Stimulated activated CD4-positive, alpha-beta T cell treated with anti-CD3 and anti-CD28 coated beads, TNF-alpha, amount 100 ng/mL, for 1 hour (primary cell): ENCODE data around the gene SOWAHA.

Experiments used
- DNase-seq, 3 donors: peaks; one replicate each; pipeline ENCODE4 v3.0.0-alpha.2; 2020; ENCODE audit warnings: low read depth in 3 of 3, low spot score in 1 of 3

Gene SOWAHA

DNA sequence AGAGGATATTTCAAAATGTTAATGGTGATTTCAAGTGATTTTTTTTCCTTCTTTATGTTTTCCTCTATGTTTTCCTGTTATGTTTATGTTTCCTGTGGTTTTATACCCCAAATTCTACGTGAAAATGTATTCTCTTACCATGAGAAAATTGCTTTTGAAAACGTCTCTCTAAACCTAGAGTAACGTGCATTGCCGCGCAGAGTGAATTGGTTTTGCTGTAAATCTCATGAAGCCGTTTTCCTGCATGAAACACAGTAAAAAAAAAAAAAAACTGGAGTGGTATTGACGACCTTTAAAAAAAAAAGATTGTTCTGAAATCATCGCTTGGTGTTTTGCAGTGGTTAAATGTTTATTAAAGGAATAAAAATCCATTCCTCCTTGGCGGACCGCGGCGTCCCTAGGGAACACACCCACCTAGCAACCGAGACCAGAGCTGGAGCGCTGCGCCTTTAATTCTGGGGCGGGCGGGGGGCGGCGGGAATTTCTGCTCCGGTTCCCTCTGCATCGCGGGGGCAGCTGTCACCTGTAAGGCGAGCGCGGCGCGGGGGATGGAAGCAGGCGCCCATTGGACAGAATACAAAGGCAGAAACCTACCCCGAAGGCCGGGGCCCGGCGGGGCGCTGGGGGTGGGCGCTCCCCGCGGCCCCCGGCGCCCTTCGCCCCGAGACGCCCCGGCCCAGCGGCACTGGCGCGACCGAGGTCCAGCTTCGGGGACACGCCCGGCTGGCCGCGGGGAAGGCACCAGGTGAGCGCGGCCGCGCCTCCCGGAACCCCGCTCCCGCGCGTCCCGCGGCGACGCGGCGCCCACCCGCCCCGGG, at the start of gene SOWAHA:
Gene SOWAHA (plus strand): TSS at position 522 of the 818 bp plus-strand sequence. CDS start 320 bp downstream, outside the sequence.
- DNase-seq = no peak

DNA sequence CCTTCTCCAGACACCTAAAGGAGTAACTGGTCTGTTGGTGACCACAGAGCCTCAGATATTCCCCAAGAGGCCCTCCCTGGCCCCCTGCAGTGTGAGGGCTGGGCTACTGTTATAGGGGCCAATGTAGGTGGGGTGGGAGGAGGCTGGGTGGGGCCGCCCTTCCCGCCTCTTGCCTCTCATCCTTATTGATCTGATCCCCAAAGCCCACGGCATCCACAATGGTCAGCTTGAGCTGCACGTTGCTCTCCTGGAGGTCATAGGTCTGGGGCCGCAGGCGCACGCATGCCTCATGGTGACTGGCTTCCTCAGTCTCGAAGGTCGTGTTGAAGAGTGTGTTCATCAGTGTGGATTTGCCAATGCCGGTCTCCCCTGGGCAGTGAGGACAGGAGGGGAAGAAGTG, 49.1 kb upstream of the SOWAHA start:
- DNase-seq = no peak

DNA sequence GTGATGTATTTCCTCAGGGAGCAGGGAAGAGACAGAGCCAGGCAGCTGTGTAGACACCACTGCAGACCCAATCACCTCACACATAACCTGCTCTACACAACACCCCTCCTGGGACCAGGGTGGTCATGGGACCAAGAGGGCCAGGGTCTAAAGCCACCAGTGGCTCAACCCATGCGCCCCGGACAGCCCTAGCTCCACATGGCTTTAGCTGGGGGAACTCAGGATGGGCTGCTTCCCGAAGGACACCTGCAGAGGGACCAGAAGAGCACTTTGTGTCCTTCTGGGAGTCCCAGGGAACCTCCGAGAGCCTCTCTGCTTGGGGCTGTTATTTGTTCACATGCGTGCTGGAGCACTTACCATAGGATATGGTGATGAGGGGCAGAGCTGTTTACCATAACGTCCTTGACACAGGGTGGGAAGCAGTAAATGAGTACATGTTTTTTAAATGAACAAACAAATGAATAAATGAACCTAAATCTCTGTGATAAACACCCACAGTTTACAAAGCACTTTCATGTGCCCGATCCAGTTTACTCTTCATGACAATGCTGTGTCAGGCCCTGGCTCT, 48.3 kb upstream of the SOWAHA start:
- DNase-seq = no peak

DNA sequence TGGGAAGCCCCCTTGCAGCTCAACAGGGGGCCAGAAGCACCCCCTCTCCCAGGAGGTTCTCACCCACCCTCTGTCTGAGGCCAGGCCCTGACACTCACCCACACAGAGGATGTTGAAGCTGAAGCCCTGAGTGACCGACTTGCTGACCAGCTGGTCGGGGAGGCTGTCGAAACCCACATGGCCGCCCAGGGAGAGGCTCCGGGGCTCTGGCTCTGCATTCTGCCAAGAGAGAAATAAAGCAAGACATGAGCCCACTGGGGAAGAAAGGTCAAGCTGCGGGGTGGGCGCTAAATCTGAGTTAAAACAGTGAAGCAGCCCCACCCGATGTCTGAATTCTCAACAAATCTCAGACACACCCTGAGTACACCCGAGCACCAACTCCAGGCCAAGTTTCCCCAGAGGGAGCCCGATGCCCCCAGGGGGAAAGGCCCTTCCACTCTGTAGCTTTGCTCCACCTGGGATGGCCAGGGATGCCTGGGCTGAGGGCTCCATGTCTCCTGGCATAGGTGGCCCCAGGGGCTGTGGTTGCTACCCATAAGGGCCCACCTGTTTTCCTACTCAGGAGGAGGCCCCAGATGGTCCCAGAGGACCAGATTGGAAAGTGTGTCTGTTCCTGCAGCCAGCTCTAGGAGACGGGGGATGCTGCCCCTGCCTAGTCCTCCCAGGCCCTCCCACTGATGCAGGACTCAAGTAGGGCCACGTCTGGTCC, 47.6 kb upstream of the SOWAHA start:
- DNase-seq = no peak

DNA sequence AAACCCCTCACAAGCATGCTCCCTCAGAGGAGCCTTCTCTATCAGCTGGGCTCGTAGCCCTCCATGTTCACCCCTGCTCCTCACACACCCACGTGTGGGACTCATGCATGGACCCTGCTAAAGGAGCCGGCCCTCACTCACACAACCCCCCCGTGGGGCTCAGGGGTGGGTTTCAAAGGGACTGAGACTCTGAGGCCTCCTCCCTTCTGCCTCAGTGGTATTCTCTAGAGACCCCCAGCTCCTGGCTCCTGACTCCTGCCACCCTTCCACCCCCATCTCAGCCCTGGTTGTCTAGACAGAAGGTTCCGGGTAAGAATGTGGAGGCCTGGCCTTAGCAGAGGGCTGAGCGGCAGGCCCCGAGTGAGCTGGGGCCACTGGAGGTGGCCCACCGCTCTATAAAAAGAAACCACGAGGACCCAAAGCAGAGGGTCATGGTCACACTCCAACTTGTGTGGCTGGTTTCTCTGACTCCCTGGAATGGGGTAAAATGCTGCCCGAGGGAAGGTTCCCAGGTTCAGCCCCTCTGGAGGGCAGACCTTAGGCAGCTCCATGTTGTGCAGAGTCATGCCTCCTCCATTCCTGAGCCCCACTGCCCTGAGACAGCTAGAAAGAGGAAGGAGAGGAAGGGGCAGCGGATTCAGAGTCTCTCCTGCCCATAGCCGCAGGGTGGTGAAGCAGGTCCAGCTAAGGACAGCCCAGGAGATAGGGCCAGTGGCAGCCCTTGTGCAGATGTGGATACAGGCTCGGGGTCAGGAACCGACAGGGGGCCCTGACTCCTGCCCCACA, 46.9 kb upstream of the SOWAHA start:
- no peak for DNase-seq

DNA sequence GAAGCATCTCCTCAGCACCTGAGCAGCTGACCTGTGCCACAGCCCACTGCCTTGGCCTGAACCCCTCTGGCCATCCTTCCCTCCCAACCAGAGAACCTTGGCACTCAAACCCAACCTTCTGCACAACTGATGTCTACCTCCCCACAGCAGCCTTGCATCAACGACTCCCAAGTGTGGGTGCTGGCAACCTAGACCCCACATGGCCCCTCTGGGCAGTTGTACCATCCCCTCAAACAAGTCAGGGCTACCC, 46.4 kb upstream of the SOWAHA start:
- no peak for DNase-seq

DNA sequence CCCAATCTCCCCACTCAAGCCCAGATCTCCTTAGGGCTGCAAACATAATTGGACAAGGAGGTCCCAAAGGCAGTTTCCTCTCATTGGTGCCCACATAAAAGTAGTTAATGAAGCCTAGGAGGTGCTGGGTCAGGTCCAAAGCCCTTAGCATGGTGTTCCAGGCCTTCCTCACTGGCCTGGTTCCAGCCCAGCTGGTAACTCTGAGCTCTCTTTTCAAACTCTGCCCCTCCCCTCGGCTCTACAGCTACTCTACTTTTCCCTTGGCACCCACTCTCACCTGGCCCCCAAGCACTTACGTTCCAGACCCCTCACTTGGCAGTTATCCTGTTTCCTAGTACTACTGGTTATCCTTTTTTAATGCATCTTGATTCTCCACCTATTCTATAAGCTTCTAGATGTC, 46.0 kb upstream of the SOWAHA start:
- no peak for DNase-seq

DNA sequence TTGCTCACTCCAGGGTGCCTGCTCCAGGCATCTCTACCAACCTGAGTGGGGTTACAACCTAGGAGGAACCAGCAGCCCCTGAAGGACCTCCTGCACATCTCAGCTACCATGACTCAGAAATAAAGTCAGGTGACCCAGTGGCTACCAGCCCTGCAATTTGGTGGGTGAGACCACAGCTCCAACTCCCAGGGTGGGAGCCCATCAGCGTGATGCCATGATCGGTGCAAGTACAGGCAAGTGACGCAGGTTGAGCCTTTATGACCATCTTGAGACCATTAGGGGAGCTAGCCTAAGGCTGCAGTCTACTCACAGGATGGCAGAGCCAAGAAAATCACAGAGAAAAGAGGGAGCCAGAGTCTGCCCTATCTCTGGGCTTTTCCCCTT, 44.6 kb upstream of the SOWAHA start:
- DNase-seq = no peak

DNA sequence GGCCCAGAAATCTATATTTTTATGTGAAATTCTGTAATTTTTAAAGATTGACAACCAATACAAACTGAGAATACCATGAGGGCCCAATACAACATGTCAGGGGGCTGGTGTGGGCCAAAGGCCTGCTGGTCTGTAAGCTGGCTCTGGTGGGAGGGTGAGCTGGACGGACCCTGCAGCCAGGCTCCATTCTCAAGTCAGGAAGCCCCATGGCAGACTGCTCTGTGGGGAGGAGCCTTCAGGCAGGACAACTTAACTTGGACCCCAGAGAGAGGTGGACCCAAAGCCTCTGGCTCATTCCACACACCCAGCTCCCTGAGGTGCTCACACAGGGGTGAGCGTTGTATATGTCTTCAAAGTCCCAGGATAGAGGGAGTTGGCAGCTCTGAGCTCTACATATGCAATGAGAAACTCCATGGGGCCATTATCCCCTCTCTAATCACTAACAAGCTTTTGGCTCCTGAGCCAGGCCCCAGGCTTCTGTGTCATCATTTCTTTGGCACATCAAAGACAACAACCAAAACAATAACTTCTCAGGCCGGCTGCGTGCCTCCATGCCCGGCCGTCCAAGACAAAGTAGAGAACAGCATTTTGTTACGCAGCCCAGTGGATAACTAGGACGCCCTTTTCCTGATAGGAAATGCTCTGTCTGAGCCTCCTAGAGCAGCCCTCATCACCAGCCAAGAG, 42.5 kb upstream of the SOWAHA start:
- DNase-seq = no peak

DNA sequence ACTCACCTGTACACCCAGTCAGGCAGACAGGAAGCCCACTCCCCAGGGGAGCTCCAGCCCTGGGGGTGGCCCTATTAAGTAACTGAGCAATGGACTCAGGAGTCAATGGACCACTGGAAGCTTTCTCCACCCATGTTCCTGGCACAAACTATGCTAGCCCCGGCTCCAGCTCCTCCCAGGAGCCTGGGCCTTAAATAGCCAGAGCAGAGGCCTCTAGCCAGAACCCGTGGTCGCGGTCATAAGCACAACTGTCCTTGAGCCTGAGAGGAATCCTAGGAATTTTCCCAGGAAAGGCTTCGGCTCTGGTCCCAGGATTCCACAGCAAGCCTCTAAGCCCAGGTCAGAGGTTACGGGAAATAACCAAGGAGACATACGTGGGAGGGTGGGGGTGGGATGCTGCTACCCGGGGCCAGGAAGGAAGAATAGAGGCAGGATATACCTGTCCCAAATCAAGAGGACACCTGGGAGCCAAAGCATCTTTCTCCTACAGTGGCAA, 41.6 kb upstream of the SOWAHA start:
- no peak for DNase-seq

DNA sequence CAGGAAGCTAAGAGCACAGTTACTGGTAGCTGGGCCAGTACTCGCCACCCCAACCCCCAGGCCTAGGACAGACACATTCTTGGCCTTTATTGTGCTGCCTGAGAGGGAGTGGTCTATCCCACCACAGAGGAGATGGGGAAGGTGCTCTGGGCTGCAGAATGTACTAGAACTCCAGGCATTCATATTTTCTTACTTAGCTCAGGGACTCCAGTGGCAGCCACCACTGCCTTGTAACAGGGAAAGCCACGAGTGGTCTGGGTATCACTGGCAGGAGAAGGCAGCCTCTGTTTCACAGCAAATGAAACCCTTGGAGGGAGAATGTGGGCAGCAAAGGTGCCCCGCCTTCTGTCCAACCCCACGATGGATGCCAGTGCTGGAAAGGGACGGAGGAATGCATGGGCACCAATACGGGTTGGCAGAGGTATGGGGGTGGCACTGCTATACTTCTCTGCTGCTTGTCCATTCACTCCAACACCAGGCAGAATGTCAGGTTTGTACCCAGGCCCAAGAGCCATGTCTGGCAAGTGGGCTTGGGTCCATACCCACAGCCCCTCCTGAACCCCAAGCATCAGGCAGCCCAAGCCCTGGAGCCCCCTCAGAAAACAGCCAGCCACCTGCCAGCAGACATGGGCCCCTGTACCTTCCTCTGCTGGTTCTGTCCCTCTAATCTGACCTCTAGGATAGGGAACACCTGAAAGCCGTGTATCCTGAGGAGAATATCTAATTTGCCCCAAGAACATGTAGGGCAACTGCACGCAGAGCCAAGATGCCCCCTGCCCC, 40.6 kb upstream of the SOWAHA start:
- no peak for DNase-seq

DNA sequence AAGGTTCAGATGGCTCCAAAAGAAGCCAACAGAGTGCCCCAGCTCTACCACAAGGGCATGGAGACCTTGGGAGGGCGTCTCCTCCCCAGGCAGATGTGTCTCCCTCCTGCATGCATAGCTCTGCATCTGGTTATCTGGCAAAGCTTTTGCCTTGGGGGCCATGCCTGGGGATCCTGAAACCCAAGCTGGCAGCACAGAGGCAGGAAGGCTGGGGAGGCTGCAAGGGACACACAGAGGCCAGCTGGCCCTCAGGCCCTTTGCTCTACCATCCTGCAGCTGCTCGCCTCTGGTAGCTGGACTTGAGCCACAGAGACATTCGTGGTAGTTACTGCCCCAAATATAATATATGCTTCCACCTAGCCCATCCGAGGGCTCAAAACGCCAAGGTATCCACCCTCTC, 40.0 kb upstream of the SOWAHA start:
- DNase-seq = no peak

DNA sequence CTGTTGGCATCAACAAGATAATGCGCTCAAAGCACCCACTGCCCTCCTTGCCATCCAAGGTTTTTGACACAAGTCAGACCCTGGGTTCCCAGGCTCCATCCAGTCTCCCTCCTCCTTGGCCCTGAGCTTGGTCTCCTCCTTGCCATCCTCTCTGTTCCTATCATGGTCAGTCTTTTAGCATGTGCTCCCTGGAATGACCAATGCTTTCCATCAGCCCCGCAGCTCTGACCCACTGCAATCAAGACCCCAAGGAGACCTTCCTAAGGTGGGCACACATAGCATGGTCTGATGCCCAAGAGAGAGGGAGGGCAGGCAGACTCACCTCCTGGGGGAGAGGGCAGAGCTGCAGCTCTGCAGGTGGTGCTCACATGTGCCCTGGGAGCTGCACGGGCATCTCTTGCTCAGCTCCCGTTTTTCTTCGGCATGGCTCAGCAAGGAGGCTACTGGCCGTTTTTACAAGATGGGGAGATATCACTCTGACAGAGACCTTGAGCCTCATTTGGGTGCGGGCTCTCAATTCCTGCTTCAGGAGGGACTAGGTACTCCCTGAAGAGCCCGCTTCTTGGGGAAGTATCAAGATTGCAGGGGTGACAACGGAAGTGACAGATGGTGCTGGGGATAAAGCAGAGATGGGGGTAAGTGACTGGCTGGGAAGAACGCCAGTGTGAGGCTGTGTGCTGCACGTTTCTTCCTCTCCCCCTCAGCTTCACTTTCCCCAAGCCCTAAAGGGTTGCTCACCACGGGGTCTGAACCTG, 39.3 kb upstream of the SOWAHA start:
- no peak for DNase-seq

DNA sequence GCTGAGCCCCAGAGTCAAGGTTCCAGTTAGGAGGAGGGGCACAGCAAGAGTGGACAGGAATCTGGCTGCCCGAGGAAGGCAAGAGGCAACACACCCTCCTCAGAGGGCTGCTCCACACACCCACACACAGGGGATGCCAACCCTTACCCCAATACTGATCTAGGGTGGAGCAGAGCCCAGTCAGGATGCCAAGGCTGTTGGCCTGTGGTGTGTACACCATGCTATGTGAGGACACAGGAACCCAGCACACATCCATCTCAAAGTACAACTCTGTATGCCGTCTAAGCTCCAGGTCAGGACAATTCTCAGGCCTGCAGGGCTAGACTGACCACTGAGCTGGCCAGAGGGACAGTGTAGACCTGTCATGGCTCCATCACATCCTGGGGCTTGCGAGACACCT, 38.7 kb upstream of the SOWAHA start:
- no peak for DNase-seq

DNA sequence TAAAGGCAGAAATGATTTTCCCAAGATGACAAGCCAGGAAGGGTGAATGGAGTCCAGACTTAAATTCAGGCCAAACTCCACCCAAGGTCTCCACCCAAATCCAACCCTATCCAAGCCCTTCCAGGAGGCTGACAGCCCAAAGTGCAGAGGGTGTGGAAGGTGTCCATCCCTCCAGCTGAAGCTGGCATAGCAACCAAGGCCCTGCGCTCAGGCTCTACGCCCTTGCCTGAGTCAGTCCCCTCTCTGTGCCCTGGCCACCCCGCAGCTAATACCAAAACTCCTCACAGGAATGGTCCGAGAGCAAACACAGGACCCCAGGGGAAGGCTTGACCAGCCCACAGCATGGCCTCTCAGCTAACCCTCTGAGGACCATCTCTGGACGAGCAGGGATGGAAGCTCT, 38.2 kb upstream of the SOWAHA start:
- no peak for DNase-seq

DNA sequence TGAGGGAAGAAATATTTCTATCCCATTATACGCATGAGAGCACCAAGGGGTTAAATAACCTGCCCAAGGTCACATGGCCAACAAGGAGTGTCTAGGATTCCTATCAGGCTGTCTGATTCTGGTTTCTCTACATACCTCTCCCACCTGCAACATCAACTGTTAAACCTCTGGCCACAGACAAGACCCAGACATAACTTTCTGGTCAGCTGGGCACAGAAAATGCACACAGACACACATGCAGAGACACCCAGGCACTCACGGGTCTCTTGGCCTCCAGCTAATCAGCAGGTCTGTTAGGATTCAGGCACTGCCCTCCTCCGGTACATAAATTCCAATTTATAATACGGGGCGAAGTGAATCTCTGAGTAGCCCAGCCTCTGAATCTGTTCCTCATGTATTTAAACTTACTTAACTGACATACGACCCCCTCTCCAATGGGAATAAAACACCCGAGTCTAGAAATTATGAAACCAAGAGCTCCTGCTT, 37.6 kb upstream of the SOWAHA start:
- no peak for DNase-seq

DNA sequence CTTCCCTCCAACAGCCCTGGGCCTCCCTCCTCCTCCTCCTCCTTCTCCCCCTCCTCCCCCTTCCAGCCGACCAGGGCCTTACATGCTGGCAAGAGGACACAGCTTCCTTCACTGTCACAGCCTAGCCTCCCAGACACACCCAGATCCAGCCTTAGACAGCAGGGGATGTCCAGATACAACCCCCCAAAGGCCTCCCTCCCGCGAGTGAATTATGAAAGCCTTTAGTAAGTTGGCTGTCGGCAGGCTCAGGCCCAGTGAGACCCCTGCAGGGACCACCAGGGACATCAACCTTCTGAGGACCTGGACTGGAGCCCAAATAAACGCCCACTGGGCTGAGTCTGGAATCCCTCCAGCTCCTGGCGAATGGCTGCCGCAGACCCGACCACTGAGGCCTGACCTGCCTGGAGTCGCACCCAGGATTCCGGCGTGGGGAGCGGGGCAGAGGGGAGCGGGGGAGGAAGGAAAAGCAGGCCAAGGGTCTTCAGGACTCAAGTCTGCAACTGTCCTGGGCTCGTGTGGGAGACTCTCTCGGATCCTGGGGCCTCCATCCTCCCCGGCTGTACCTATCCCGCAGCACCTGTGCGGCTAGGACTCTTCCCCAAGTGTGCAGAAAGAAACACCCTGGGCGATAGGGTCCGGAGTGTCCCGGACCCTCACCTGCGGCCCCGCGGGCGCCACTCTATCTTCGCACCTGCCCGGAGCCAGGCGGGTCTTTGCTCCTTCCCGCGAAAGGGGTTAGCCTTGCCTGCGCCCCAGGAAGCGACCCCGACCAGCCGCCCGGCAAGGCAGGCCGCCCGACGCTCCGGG, 36.8 kb upstream of the SOWAHA start:
- no peak for DNase-seq

DNA sequence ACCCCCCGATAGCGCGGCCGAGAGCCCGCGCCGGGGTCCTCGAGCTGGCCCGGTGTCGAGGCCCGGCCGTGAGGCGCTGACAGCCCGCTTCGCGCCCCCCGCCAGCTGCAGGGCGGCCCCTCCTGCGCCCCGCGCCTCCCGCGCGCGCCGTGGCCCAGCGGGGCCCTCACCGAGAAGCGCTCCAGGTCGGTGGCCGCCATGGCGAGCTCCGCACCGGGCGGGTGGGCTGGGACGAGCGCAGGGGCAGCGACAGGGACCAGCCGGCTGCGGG, 36.2 kb upstream of the SOWAHA start:
- DNase-seq = no peak
